GM12865 (cell line): ENCODE data around the gene OR10V1.

ENCODE experiments used
- DNase-seq: peaks from one replicate; pipeline ENCODE4 v3.0.0; 2010; ENCODE audit warnings: low read depth
- H3K4me3 ChIP-seq: 2 replicates; pipeline ENCODE4 v1.5.1; 2011; ENCODE audit warnings: mild to moderate bottlenecking, low read depth, low read length, control low read depth
- TF ChIP-seq, protein P1 (sequence below): IDR thresholded peaks from 2 replicates; pipeline ENCODE4 v1.5.1; 2011; ENCODE audit warnings: low read length, control low read depth, low read depth, inconsistent platforms; ENCODE audit not compliant: insufficient read depth; ENCODE audit errors: missing control alignments

The OR10V1 gene

DNA sequence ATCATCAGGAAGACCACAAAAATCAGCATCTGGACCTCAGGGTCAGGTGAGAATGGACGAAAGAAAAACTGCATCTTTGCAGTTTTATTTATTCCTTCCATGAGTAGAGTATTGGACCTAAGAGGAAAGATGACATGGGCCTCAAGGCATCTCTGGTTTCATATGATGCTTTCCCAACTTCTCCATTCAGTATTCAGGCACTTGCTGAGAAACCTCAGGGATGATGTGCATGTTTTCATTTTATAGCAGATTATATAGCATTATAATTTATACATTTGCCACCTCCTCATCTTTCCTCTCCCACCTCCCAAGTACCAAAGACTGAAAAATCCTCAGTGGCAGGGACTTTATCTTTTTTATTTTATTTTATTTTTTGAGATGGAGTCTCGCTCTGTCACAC lies at the start of gene OR10V1:
OR10V1 (minus strand) TSS at position 101 of the 400 bp plus-strand sequence; CDS start at position 101, 0 bp downstream.
- no peak for DNase-seq
- no peak within 1 kb of the TSS for H3K4me3 ChIP-seq
- TF ChIP-seq, protein P1, sequence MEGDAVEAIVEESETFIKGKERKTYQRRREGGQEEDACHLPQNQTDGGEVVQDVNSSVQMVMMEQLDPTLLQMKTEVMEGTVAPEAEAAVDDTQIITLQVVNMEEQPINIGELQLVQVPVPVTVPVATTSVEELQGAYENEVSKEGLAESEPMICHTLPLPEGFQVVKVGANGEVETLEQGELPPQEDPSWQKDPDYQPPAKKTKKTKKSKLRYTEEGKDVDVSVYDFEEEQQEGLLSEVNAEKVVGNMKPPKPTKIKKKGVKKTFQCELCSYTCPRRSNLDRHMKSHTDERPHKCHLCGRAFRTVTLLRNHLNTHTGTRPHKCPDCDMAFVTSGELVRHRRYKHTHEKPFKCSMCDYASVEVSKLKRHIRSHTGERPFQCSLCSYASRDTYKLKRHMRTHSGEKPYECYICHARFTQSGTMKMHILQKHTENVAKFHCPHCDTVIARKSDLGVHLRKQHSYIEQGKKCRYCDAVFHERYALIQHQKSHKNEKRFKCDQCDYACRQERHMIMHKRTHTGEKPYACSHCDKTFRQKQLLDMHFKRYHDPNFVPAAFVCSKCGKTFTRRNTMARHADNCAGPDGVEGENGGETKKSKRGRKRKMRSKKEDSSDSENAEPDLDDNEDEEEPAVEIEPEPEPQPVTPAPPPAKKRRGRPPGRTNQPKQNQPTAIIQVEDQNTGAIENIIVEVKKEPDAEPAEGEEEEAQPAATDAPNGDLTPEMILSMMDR, result no peak

- TF ChIP-seq, protein P1, result no peak
- DNase-seq, result no peak
- H3K4me3 ChIP-seq, result no peak overlapping the region
Measured at GRCh38 chr11:59761993-59762392, 48.3 kb upstream of the OR10V1 start.

DNA sequence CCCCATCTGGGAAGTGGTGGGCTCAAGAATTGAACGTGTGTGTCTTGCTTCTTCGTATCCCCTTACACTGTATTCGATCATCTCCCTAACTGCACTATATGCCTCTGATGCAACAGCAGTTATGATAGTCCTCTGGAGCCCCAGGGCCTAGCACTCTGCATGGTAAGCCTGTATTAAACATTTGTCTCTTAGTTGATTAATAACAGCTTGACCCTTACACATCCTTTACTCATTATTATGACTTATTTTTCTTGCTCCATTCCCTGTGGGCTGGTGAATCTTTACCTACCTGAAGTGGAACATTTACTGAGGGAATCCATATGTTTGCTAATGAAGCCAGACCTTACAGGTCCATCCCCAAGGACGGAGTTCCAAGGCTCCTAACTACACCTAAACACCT lies 47.1 kb upstream of the OR10V1 start:
- DNase-seq, result no peak
- no peak overlapping the region for H3K4me3 ChIP-seq
- TF ChIP-seq, protein P1, result no peak

DNA sequence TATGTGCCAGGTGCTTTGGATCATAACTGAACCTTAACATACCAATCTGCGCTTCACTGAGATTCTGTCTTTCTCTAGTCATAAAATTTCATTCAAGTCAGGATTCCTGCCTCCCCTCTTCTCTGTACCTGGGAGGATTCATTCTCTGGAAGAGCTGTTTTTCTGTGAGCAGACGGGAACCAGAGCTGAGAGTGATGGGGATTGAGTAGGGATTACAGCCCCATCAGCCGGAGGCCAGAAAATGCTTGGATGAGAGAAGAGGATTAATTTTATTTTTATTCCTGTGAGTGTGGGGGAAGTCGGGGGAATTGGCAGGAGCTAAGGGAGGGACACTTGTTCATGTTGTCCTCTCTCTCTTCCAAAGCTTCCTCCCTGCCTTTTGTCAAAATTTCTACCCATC lies 46.3 kb upstream of the OR10V1 start:
- DNase-seq, result no peak
- no peak overlapping the region for H3K4me3 ChIP-seq
- TF ChIP-seq, protein P1, result no peak

DNA sequence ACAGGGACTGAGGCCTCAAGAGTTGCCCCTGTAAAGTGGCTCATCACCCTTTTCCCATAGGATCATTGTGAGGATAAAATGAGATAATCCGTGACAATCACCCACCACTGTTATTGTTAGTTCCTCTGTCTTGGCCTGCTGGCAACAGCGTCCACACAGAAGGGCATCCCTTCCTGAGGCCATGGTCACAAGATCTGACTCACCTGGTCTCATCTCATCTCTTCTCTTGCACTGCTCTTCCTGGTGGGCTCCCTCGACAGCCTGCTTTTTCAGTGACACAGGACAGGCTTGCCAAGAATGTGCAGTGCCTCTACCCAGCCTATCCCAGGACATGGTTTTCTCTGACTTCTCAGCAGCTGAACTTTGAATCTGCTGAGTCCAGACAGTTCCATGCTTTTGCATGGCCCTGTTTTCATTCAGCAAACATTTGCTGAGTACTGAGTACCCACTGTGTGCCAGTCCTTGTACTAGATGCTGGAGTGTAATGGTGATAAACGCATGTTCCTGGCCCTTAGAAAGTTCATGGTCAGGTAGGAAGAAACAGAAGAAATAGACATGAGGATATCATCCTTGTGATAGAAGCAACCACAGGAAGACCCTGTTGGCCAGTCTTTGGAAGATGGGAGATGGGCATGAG lies 44.9 kb upstream of the OR10V1 start:
- H3K4me3 ChIP-seq, result no peak overlapping the region
- DNase-seq, result no peak
- TF ChIP-seq, protein P1, result no peak

DNA sequence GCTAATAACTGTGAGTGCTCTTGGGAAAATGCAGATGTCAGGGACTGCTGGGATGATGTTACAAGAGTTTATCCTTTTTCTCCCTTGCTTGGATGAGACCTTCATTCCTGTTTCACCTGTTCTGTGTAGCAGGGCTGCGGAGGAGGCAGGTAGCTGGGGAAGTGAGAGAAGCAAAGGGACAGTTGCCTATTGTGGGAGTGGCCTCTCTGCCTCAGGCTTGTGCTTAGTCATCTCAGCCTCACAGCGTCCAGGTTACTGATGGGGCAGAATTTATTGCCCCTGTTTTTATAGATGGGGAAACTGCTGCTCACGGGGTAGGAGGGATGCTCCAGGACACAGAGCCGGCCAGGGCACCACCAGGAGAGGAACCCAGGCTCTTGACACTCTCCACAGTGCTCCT lies 43.2 kb upstream of the OR10V1 start:
- DNase-seq, result no peak
- TF ChIP-seq, protein P1, result no peak
- no peak overlapping the region for H3K4me3 ChIP-seq

GRCh38 chr11:59756558-59756840 lies 42.9 kb upstream of the OR10V1 start:
- no peak for DNase-seq
- TF ChIP-seq, protein P1, result no peak
- no peak overlapping the region for H3K4me3 ChIP-seq
